GM21381 (cell line): ENCODE results near the gene STK16.

ENCODE experiments used
- ATAC-seq: cut with Tn5 transposase; IDR thresholded peaks from one replicate; pipeline ENCODE4 v1.9.1; 2021; ENCODE audit warnings: mild to moderate bottlenecking, moderate library complexity; ENCODE audit not compliant: unreplicated experiment

Gene STK16

DNA sequence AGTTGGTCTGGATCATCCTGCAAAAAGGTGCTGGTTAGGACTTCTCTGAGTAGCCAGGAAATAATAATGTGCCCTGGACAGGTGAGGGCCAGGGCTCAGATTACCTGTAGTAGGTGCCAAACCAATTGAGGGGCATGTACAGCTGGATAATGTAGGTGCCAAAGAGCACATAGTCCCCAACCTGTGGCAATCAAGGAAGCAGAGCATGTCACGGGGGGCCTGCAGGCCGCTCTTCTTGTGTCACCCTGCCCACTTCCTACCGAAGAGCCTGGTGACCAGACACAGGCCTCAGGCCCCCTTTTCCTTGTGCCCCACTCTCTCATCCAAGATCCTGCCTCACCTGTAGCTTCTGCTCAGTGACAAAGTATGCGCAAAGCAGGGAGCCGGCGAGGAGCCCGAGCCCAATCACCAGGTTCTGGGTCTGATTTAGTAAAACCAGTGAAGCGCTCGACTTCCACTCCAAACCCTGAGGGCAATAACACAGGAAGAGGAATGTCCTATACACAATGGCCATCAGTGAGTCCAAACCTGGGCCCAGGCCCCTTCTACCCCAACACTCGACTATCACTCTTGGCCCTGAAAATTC, 31.7 kb upstream of the STK16 start:
- no peak for ATAC-seq

DNA sequence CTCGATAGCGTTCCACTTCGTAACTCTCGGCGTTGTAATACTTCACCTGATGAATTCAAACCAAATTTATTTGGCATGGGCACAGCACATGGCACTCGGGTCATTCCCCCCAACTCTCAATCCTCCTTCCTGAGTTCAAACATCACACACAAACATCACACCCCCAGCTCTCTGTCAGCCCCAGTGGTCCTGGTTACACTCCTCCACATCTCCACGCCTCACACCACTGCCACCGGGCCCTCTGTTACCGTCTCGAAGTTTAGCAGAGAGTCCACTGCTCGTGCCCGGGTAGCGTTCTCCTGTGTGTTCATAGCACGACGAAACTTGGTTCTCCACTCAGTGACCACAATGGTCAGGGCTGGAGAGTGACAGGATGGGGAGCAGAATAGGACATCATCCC, 31.1 kb upstream of the STK16 start:
- no peak for ATAC-seq

DNA sequence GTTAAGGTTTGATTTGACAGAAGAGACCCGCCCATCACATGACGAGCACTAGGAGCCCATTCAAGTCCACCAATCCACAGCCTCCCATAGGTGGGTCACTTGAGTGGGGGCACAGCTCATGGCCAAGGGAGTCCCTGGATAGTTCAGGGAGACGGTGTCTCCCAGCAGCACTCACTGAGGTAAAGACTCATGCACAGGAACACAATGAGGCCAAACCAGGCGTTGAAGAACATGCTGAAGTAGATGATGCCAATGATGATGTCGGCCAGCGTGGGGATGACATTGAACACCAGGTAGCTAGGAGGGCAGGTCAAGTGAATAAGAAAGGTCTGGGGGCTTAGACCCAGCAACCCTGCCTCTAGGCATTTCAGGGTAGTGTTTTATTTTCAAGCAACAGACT, 30.5 kb upstream of the STK16 start:
- no peak for ATAC-seq

DNA sequence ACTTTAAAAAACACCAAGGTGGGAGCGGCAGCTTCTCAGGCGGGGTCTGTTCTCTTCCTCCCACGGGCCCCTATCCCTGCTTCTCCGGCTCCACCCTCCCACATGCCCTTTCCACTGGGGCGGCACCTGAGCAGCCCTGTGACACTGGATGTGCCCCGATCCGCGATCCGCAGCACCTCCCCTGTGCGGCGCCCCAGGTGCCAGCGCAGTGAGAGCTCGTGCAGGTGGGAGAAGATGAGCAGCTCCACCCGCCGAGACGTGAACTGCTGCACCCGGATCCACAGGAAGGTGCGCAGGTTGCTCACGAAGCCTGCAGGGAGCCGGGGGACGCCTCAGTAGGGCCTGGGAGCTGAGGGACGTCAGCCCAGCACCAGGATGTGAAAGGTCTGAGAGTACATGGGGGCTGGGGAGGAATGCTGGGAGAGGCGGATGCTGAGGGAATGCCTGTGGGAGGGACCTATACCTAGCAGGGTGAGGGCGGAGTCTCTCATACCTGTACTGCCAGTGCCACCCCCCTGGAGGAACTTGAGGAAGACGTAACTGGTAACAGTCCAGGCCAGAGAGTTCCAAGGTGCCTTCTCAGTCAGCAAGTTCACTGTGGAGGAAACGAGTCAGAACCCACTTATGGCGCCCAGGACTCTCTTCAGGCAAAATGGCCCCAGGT, 29.3 kb upstream of the STK16 start:
- no peak for ATAC-seq

DNA sequence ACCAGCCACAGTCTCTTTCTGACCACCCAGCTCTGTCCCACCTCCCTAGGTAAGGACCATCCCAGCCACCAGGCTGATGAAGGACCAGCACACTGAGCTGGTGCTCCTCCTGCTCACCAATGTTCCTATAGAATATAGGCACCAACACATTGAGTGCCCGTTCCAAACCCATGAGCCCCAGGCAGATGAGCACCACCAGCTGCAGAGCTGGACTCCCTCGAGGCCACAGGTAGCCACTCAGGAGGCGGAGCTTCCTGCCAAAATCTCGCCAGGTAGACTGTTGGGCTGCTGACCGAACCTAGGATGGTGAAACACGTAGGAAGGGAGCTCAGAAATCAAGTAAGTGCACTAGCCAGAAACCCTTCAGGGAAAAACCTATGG, 28.8 kb upstream of the STK16 start:
- ATAC-seq = no peak

DNA sequence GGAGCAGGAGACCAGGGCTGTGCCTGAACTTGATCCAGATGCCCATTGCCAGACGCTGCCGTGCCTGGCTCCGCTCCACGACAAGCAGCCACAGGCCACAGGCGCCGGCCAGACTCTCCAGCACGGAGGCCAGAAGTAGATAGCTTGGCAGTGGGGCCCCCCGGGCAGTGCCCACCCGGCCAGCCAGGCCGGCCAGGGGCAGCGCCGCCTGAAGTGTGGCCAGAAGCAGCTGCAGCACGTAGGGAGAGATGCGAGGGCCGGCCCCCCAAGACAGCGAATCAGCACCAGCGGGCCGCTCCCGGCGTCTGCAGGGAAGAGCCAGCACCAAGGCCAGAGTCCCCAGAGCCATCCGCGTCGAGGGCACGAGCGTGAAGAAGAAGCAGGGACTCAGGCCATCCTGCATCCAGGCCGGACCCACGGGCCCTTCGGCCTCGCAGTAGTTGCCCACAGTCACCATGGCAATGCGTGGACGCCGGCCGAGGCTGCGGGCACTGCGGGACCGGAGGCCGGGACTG, 27.0 kb upstream of the STK16 start:
- peak; percentile 30 for ATAC-seq

DNA sequence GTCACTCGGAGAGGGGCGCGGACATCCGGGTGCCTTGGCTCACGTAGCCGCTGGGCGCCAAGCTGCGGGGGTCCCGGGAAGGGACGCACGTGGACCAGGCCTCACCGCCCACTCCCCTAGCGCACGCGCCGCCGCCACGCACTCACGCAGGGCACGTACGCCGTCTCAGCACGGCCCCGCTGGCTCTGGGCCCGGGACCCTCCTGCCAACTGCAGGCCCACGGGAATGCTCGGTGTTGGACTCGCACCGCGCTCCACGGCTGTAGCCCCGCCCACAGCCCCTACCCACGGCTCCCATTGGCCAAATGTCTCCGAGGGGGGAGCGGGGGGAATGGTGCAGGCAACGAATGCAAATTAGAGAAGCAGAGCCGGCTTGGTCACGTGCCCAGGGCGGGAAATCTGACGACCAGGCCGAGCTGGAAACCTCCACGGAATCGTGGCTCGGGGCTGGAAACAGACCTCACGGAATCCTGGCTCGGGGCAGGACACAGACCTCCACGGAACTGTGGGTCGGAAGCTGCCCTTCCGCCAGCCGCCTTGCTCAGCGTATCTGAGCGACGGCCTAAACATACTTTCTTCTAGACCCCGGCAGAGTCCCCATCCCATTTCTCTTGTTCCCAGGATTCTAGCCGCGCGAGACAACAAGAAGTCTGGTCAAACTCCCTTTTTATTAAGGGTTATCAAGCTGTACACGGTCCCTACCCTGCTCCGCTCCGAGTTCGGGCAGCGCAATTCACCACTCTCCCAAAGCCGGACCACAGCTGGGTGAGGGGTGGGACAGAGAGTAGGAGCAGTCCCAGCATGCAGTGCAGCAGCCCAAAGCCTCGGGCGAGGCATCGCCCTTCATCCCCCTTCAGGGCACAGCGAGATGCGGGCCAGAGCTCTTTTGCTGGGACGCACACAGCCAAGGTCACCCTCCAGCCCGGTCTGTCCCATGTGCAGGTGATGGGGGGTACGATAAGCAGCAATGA, 26.3 kb upstream of the STK16 start, which contains the start of gene ABCB6:
Gene ABCB6, minus strand, starts transcription at position 227 of the 970 bp plus-strand sequence. CDS start 285 bp downstream, outside the sequence.
- ATAC-seq = peak; percentile 73

DNA sequence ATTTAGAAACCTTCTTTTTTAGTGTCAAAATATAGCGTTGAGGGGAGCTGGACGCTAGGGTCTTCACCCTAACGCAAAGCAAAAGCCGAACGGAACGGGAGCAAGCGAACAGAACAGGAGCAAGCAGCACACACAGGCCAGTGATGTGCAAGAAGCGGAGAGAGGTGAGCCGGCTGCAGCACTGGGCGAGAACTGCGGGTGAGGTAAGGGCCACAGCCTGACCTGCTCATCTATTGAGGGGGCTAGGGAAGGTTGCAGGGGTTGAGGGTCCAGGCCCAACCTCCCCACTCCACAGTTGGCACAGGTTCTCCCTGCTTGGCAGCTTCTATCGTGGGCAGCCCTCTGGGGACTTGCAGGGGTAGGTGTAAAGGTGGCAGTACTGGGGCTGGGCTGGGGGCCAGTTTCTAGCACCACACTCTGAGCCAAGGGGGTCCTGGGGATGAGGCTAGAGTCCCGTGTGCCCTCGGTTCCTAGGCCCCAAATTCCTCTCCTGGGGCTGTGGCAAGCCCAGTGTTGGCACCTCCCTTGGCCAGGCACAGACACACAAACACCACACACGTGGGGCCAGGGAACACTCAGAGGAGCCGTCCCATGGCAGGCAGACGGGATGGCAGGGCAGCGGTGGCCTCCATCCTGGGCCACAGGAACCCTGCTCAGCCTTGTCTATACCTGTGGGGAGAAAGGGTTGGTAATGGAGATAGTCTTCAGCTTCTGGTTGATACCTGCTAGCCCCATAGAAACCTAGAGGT, 25.3 kb upstream of the STK16 start:
- no peak for ATAC-seq

DNA sequence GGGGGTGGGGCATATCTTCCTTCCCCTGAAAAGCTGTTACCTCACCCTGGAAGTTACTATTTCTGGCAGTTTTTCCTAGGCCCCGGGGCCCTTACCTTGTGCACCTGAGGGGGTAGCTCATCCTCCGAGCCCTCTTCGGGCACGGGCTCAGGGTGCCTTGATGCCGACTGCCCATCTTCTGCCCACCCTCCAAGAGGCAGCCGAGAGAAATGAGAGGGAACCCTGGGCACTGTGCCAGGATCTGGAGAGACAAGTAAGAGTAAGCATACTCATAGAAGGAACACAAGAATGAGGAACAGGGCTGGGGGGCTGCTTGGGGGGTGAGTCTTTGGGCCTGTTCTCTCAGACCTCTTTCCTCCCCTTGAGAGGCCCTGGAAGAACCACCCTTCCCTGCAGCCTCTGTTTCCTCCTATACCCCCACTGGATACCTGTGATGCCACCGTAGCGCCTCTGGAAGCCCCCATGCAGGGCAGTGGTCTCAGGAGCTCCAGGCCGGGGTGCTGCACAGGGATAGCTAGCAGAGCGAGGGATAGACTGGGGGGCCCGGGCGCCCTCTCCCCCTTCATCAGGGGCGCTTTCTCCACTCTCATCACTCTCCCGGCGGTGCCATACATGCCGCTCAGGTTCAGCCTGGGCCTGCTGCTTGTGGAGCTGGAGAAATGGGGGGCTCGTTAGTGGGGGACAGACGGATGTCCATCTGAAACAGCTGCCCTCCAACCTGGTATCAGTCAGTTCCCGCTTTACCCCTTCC, 24.5 kb upstream of the STK16 start:
- no peak for ATAC-seq

DNA sequence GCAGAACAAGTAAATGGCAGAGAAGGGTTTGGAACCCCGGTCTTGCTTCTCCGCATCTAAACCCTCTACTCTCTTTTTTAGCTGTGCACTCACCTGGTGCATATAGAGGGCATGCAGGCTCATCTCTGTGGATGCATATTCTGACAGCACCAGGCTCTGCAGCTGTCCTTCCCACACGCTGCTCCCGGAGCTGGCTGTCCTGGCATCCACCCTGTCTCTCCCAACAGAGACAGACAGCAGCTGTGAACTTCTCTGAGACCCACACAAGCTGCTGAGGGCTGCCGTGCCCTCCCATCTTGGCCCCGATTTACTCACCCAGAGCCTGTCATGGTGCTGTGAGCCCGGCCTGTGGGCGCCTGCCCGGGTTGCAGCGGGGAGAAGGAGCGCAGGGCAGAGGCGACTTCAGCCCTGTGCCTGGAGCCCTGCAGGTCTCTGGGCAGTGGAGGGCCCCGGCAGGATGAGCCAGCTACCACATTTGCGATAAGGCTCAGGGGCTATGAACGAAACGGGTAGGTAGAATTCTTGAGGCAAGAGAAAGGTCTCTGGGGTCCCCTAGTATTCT, 23.2 kb upstream of the STK16 start:
- no peak for ATAC-seq

DNA sequence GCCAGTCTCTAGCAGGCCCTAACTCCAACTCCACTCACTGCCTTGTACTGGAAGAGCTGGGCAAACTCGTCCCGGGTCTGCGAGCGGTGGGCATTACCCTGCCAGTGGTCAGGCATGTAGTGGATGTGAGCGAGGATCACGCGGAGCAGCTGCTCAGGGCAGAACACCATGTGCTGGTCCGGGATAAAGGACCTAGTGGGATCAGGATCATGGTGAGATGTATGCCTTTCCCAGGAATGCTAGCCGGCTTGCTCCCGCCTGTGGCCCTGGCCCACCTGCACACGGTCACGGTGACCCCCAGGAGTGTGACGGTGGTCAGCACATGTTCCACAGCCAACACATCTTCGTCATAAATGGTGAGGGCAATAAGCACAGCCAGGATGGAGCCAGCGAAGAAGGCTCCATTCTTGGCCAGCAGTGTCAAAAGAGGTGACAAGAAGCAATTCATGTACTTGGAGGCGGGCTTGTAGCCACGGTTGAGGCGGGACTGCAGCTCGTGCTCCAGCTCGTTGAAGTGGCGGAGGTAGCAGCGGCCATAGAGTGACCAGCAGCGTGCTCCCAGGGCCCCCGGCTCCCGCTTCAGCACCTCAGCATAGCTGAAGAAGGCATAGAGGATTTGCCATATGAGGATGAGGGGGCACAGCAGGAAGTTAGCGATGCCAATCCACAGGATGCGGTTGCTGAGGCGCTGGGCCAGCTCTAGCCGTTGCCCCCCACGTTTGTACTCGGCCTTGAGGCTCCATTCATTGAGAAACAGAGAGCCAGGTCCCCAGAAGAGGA, 21.3 kb upstream of the STK16 start:
- no peak for ATAC-seq

DNA sequence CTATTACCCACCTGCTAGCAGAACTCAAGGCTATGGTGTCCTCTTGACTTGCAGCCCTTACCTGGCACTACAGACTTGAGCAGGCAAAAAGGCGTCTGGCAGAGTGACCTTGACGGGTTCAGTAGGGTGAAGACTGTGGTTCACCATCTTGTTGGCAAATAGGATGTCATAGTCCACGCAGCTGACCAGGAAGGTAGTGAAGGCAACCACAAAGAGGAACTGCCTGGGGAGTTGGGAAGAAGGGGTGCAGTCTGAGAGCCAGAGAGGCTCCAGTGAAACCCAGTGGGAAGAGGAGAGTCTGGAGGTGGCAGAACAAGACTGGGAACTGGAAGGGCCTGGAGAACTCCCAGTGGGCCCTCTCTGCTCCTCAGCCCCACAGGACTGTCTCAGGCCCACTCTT, 19.9 kb upstream of the STK16 start:
- no peak for ATAC-seq

DNA sequence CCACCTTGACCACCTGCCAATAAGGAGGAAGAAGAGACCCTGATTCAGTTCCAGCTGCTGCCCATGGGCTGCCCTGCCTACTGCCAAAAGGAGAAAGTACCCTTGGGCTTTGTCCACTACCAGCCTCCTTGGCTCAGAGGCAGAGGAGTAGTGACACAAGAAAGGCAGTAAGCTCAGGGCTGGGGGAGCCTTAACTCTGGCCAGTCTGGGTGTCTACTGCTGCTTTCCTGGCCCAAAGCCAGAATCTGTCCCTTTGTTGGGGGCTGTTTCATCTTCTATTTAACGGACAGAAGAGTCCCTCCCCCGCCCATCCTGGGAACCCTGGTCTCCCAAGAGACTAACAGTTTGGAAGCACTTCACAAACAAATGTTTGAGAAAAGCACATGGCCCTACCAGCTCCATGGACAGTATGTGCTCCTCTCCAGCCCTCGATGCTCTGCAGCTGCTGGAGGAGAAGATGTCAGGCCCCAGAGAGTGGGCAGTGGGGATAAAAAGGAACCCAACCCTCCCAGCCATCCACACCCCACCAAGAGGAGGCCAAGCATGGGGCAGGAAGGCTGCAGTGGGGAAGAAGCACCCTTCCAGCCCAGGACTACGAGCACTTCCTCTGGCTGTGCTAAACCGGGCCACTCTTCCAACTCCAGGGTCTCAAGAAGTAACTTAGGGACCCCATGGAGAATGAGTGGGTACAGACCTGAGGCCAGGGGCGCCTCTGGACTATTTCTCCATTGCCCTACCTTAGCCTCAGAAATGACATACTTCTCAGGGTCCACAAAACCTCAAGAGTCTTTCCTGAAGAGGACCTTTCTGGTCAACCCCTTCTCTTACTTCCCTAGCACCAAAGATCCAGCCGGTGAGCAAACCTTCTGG, 17.0 kb upstream of the STK16 start:
- no peak for ATAC-seq

DNA sequence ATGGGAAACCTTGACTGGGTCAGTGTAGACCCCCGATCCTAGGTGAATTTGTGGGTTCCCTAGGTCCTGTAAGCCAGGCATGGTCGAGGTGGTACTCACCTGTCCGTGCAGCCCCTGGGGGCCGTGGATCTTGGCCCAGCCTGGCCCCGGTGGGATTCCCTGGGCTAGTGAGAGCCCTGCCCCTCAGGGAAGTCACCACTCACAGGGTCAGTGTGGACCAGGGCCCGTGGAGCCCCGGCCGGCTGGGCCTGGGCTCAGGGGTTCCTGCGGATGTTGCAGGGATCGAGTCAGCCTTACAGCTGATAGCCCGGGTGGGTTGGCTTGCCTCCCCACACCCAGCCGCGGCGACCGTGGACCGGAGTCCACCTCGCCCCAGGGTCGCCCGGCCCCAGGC, 16.4 kb upstream of the STK16 start:
- ATAC-seq = no peak

DNA sequence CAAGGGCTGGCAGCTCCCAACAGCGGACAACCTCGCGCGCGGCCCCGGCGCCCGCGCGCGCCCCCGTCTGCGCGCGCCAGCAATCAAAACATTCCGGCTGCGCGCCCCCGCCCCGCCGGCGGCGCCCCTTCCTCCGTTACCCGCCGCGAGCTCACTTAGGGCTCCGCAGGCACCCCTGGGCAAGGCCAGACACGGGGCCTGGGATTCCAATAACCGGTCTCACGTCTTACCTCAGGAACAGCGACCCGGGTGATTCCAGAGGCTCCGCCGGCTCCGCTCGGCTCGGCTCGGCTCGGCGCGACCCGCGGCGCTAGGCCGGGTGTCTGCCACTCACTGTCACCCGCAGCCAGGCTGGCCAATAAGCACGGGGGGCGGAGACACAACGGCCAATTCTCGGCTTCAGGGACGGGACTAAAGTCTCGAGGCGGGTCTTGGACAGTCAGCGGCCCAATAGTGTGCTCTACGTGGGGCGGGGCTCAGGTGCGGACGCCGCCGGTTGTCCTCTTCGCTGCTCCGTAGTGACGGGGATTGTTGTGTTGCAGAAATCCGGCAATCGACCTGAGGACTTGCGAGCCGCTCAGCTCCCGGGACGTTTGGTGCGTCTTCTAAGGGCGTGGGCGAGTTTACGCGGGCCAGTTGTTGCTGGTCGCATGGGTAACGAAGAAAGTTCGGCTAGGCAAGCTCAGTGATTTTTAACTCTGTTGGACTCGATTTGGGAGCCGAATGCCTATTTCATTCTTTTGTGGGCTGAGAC, 15.8 kb upstream of the STK16 start, which contains the start of the genes ANKZF1 and ATG9A:
Gene ANKZF1, plus strand, starts transcription at position 502 of the 754 bp plus-strand sequence. CDS start 452 bp downstream, outside the sequence.
Gene ATG9A, minus strand, starts transcription at position 332 of the 754 bp plus-strand sequence. CDS start 1,612 bp downstream, outside the sequence.
- ATAC-seq = peak; percentile 96

DNA sequence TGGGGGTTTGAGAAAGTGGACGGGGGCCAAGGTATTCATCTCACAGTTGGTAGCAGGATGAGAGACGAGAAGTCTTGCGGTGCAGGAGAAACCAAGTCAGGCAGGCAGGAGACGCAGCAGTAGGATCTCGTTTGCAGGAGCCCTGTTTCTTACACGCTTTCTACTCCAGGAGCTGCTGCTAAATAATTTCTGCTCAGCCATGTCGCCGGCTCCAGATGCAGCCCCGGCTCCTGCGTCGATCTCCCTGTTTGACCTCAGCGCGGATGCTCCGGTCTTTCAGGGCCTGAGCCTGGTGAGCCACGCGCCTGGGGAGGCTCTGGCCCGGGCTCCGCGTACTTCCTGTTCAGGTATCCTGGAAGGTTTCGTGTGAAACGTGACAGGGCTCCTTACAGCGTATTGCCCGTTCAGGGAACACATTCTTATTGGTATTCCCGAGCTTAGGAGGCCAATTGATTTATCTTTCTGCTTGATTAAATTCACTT, 15.2 kb upstream of the STK16 start:
- ATAC-seq = peak; percentile 24

DNA sequence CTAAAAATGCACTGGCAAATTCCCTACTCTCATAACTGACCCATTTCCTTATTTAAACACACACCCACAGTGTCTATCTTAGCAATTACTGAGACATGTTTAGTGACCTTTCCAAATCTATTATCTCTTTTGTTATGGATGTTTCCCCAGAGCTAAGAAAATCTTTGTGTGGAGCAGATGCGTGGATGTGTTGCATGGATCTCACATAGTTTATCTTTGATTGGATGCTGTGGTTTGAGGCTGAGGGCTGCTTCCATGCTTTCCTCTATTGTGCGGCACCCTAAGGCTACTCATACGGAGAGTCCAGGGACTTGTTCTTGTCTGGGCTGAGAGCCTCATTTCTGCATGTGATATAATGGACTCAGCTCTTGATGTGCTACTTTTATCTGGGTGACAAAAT, 10.9 kb upstream of the STK16 start:
- no peak for ATAC-seq
